GM21526 (cell line): ENCODE results near the gene ODAD3.

ENCODE experiments used
- ATAC-seq: cut with Tn5 transposase; IDR thresholded peaks from one replicate; pipeline ENCODE4 v1.9.1; 2021; ENCODE audit warnings: moderate library complexity; ENCODE audit not compliant: unreplicated experiment, low FRiP score

The ODAD3 gene

GRCh38 chr19:11378319-11379189 is 56.4 kb downstream of the ODAD3 start:
- no peak for ATAC-seq

- no peak for ATAC-seq
Observed at GRCh38 chr19:11377756-11378155, 57.2 kb downstream of the ODAD3 start.

GRCh38 chr19:11377237-11377636 is 57.7 kb downstream of the ODAD3 start:
- ATAC-seq: no peak

GRCh38 chr19:11375143-11375948 is 59.6 kb downstream of the ODAD3 start:
- no peak for ATAC-seq

GRCh38 chr19:11374433-11375142 is 60.3 kb downstream of the ODAD3 start, which contains the start of gene SWSAP1:
SWSAP1 (plus strand) TSS chr19:11374666; CDS start chr19:11374681, 15 bp downstream.
- ATAC-seq: peak; percentile 82

- no peak for ATAC-seq
Observed at GRCh38 chr19:11373885-11374432, 61.0 kb downstream of the ODAD3 start.

GRCh38 chr19:11373166-11373884 is 61.6 kb downstream of the ODAD3 start:
- no peak for ATAC-seq

GRCh38 chr19:11370744-11371143 is 64.2 kb downstream of the ODAD3 start:
- no peak for ATAC-seq
